PC-3 (cell line): ENCODE measurements around the gene EEF1E1.

ENCODE experiments used
- EZH2 ChIP-seq: fragments of 300-600 bp; sonication (generic); IDR thresholded peaks from one replicate; pipeline ENCODE4 v1.6.1; 2017; ENCODE audit warnings: antibody characterized with exemption, mild to moderate bottlenecking, low read length; ENCODE audit not compliant: unreplicated experiment
- EZH2phosphoT487 ChIP-seq: fragments of 300-600 bp; sonication (generic); IDR thresholded peaks from 2 replicates; pipeline ENCODE4 v1.6.1; 2018; ENCODE audit warnings: mild to moderate bottlenecking, antibody characterized with exemption, low read length, borderline replicate concordance
- TF ChIP-seq, protein P1 (sequence below): fragments of 300-600 bp; sonication (generic); conservative IDR thresholded peaks from 2 replicates; pipeline ENCODE4 v1.5.1; 2017; ENCODE audit warnings: antibody characterized with exemption, low read depth, mild to moderate bottlenecking, low read length

DNA sequence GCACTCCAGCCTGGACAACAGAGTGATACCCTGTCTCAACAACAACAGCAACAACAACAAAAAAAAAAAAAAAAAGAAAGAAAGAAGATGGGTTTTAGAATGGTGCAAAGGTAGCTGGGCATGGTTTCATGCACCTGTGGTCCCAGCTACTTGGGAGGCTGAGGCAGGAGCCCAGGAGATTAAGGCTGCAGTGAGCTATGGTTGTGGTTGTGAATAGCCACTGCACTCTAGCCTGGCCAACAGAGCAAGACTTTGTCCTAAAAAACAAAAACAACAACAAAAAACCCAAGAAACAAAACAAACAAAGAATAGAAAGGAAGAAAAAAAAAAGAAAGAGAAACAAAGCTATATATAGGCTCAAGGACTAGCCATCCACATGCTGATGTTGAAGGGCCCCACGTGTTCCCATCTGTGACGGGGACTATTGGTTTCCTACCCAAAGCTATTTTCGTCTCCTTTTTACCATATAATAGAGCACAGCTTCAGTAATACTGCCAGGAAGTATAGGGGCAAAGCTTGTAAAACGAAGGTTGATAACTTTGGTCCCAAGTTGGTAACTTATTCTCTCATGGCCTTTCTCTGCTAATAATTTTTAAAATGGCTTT, 7.9 kb upstream of the EEF1E1 start:
- TF ChIP-seq, protein P1, sequence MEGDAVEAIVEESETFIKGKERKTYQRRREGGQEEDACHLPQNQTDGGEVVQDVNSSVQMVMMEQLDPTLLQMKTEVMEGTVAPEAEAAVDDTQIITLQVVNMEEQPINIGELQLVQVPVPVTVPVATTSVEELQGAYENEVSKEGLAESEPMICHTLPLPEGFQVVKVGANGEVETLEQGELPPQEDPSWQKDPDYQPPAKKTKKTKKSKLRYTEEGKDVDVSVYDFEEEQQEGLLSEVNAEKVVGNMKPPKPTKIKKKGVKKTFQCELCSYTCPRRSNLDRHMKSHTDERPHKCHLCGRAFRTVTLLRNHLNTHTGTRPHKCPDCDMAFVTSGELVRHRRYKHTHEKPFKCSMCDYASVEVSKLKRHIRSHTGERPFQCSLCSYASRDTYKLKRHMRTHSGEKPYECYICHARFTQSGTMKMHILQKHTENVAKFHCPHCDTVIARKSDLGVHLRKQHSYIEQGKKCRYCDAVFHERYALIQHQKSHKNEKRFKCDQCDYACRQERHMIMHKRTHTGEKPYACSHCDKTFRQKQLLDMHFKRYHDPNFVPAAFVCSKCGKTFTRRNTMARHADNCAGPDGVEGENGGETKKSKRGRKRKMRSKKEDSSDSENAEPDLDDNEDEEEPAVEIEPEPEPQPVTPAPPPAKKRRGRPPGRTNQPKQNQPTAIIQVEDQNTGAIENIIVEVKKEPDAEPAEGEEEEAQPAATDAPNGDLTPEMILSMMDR = no peak
- no peak for TF ChIP-seq EZH2
- TF ChIP-seq EZH2phosphoT487 = no peak
